Pancreas (tissue), 10 donors: ENCODE results near the gene THAP6. TPM values are rescaled to one million over a fixed set of nuclear protein-coding genes. Genes with fewer than 3 reads are reported as not detected.

ENCODE experiments used
- ATAC-seq, 4 donors: fragments of 200-7000 bp; cut with Tn5 transposase; one replicate each; pipeline versions ENCODE4 v1.8.0 to v1.9.1; 2020; ENCODE audit warnings: mild to moderate bottlenecking in 4 of 4, moderate library complexity in 4 of 4
- DNase-seq, 6 donors: peaks; one replicate each; pipeline ENCODE4 v3.0.0-alpha.2; 2020
- FAIRE-seq: peaks from 2 replicates; lab custom pipeline; 2012; peaks lifted over from hg19 to GRCh38; lab: Jason Lieb, UNC
- H3K27ac ChIP-seq, 4 donors: fragments of 200-600 bp; sonication (generic); 1 replicate in 3 of 4; 2 replicates in 1 of 4; pipeline versions ENCODE4 v1.5.0 to v1.8.0; 2020
- H3K27me3 ChIP-seq, 4 donors: fragments of 200-600 bp; one replicate each; pipeline ENCODE4 v1.8.0; 2021
- H3K36me3 ChIP-seq, 3 donors: fragments of 200-600 bp; sonication (generic) in 1 of 3; one replicate each; pipeline versions ENCODE4 v1.5.0 to v1.8.0; 2020 to 2021
- H3K4me1 ChIP-seq, 3 donors: fragments of 200-600 bp; one replicate each; pipeline ENCODE4 v1.8.0; 2021
- H3K4me3 ChIP-seq, 4 donors: fragments of 200-600 bp; sonication (generic) in 2 of 4; one replicate each; pipeline versions ENCODE4 v1.5.0 to v1.8.0; 2020 to 2021
- H3K9me3 ChIP-seq, 4 donors: fragments of 200-600 bp; one replicate each; pipeline ENCODE4 v1.8.0; 2021
- WGBS, 2 donors: extraction: QIAGEN DNeasy Blood & Tissue Kit; methylation state at CpG; one replicate each; pipeline ENCODE4 v1.1.7; 2013; 5-methylcytosine and 5-hydroxymethylcytosine counted together
- intact Hi-C, 3 donors: fragments of 100-400 bp; cut with DNase I; formaldehyde crosslinking; loops; one replicate each; pipeline versions ENCODE4 v1.11.1 to v1.14.2; 2022
- polyA plus RNA-seq, 2 donors: library from polyadenylated mRNA; stranded (reverse); fragments of 200-250 nt; gene quantifications; one replicate each; pipeline ENCODE4 v1.2.3, GENCODE V29; 2013
- total RNA-seq, 6 donors: library from RNA; stranded (reverse); fragmentation: NEBNext Ultra II Directional in 4 of 6; extraction: Animal tissue kit (Norgen Biotek cat#: 25700) in 4 of 6; gene quantifications; one replicate each; pipeline versions ENCODE4 v1.2.1 to v1.2.4, GENCODE V29; 2021 to 2023
- TF ChIP-seq, protein P1 (sequence below), 4 donors: fragments of 200-600 bp; sonication (generic) in 3 of 4; IDR thresholded peaks; one replicate each; pipeline versions ENCODE4 v1.5.0 to v1.8.0; 2021; ENCODE audit warnings: antibody characterized with exemption in 4 of 4
- donor health status: healthy with polysubstance abuse.
- donor health status: DM: no; HTN: no; CAD: no; lungs with moderate emphysema.
- donor health status: DM: no; HTN: no; CAD: no.
- donor health status: control.
- donor health status: control.
- donor health status: Bipolar disorder and iron deficiency.
- donor health status: DM: yes; HTN: yes; CAD: no.
- donor health status: DM: no; HTN: no; CAD: no.
- donor health status: DM: no; HTN: no; CAD: no.
- donor health status: DM: yes; HTN: yes; CAD: no.

The THAP6 gene, protein sequence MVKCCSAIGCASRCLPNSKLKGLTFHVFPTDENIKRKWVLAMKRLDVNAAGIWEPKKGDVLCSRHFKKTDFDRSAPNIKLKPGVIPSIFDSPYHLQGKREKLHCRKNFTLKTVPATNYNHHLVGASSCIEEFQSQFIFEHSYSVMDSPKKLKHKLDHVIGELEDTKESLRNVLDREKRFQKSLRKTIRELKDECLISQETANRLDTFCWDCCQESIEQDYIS
- total RNA-seq (10 to 100 TPM in 3 of 6 donors, 1 to 10 TPM in 3; 7.8 to 11.5 (median 9.3) TPM), polyA plus RNA-seq (1 to 10 TPM; 3.6 to 5.2 TPM)

GRCh38 chr4:75514131-75514948 lies at the start of gene THAP6, which contains the start of gene RCHY1:
Gene THAP6 (plus strand): TSS chr4:75514473. CDS start chr4:75515453, 980 bp downstream.
Gene RCHY1 (minus strand): TSS chr4:75514403. CDS start chr4:75514286, 117 bp downstream.
- no peaks in the 10 kb centered on the region for H3K27me3 ChIP-seq
- peak; percentile 91 to 98 (median 94) for DNase-seq
- peaks cover 14 to 38% (median 31%) of the 10 kb centered on the region in 3 donors for H3K4me1 ChIP-seq
- peak; percentile 96 to 99 (median 98) for ATAC-seq
- H3K4me3 ChIP-seq, result peak within 1 kb of the TSS; percentile 47 to 73 (median 70)
- peak; percentile 72 for FAIRE-seq
- no peaks in the 10 kb centered on the region for H3K9me3 ChIP-seq
- peak within 1 kb of the TSS; percentile 81 to 98 (median 96) for H3K27ac ChIP-seq
- intact Hi-C loops, result no loop called here
- WGBS, 2 donors, result 0% methylated on average over 54 to 61 of the region's 61 CpGs
- no peaks in the 10 kb centered on the region for H3K36me3 ChIP-seq
- TF ChIP-seq, protein P1, sequence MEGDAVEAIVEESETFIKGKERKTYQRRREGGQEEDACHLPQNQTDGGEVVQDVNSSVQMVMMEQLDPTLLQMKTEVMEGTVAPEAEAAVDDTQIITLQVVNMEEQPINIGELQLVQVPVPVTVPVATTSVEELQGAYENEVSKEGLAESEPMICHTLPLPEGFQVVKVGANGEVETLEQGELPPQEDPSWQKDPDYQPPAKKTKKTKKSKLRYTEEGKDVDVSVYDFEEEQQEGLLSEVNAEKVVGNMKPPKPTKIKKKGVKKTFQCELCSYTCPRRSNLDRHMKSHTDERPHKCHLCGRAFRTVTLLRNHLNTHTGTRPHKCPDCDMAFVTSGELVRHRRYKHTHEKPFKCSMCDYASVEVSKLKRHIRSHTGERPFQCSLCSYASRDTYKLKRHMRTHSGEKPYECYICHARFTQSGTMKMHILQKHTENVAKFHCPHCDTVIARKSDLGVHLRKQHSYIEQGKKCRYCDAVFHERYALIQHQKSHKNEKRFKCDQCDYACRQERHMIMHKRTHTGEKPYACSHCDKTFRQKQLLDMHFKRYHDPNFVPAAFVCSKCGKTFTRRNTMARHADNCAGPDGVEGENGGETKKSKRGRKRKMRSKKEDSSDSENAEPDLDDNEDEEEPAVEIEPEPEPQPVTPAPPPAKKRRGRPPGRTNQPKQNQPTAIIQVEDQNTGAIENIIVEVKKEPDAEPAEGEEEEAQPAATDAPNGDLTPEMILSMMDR (IDR thresholded peaks at IDR 0.05), result no peak

- TF ChIP-seq, protein P1 (IDR thresholded peaks at IDR 0.05), result no peak
- Histone ChIP-seq H3K4me3 (no peak overlapping the region), H3K27me3 (no peaks in the 10 kb centered on the region), H3K4me1 (peaks cover 0 to under 1% (median 0%) of the 10 kb centered on the region in 3 donors), H3K27ac (no peak overlapping the region), H3K9me3 (no peaks in the 10 kb centered on the region), H3K36me3 (no peaks in the 10 kb centered on the region)
- intact Hi-C loops, result no loop called here
- no peak for FAIRE-seq
- DNase-seq, result no peak
- WGBS, 2 donors, result 94 to 98% methylated on average over 1 of the region's 1 CpG
- ATAC-seq, result no peak
Measured at GRCh38 chr4:75469896-75470295, 44.4 kb upstream of the THAP6 start.

DNA sequence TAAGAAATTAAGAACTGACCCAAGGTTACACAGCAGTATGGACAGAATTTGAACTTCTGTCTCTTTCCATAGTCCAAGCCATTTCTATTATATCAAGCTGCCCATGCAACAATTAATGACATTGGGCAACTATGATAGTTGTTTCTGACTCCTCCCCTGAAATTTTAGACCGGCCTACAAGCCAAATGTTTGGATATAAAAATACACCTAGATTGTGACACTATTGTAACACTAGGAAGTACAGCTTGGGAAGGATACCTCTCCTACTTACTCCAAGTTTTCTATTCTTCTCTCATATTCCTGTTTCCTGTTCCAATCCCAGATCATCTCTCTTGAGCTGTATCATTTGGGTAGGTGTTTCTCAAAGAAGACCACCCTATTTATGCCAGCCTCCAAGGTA lies 43.5 kb upstream of the THAP6 start:
- TF ChIP-seq, protein P1 (IDR thresholded peaks at IDR 0.05), result no peak
- Histone ChIP-seq H3K9me3 (no peaks in the 10 kb centered on the region), H3K27me3 (no peaks in the 10 kb centered on the region), H3K4me1 (peaks cover 0 to 5% (median 0%) of the 10 kb centered on the region in 3 donors), H3K27ac (no peak overlapping the region), H3K4me3 (no peak overlapping the region), H3K36me3 (no peaks in the 10 kb centered on the region)
- no peak for ATAC-seq
- 92 to 97% methylated on average over 1 of the region's 1 CpG for WGBS, 2 donors
- no peak for DNase-seq
- no peak for FAIRE-seq
- intact Hi-C loops, result no loop called here

- intact Hi-C loops, result no loop called here
- no peak for DNase-seq
- WGBS, 2 donors, result 97 to 100% methylated on average over 3 of the region's 3 CpGs
- H3K9me3 ChIP-seq, result no peaks in the 10 kb centered on the region
- TF ChIP-seq, protein P1 (IDR thresholded peaks at IDR 0.05), result no peak
- no peak overlapping the region for H3K4me3 ChIP-seq
- no peak overlapping the region for H3K27ac ChIP-seq
- peaks cover 0 to 12% (median 0%) of the 10 kb centered on the region in 3 donors for H3K36me3 ChIP-seq
- H3K4me1 ChIP-seq, result peaks cover 0 to 5% (median 0%) of the 10 kb centered on the region in 3 donors
- no peaks in the 10 kb centered on the region for H3K27me3 ChIP-seq
- ATAC-seq, result no peak
- no peak for FAIRE-seq
Measured at GRCh38 chr4:75477201-75477600, 37.1 kb upstream of the THAP6 start.
